ENCODE measurements around the gene ARMS2.

ARMS2 gene

GRCh38 chr10:122495406-122496340 lies 41.2 kb downstream of the ARMS2 start:
- peak in 1 of 5 donors; percentile 7 for DNase-seq

DNA sequence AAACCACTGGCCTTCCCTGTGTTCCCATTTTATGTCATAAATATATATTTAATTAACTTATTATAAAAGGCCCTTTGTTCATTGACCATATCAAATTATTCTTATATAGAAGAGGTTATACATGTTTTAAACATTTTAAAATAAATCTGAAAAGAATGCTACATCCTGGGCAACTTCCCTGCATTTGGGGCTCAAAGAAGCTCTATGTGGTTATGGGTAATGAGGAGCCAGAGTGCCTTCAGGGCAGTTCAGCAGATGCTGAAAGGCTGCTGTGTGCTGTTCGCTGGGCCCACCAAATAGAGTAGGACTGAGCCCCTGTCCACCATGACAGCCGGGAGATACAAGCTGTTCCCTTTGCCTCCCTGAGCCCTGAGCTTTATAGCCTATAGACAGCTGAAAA lies 42.8 kb downstream of the ARMS2 start:
- no peak for DNase-seq

DNA sequence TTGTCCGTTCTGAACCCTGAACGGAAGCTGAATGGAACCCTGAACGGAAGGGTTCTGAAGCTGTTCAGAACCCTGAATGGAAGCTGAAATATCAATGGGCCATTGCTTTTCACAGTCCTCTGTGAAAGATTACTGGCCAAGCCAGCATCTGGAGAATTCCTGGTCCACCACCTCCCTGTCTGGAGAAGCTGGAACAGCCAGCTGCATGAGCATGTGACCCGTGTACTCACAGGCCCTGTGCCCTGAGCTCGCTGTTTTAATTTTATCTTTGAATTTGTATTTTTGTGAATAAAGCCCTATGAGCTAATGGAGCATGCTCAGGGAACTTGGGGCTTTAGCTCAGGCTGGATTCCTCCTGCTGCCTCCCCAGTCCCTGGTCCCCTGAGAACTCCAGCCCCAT lies 44.1 kb downstream of the ARMS2 start:
- no peak for DNase-seq

DNA sequence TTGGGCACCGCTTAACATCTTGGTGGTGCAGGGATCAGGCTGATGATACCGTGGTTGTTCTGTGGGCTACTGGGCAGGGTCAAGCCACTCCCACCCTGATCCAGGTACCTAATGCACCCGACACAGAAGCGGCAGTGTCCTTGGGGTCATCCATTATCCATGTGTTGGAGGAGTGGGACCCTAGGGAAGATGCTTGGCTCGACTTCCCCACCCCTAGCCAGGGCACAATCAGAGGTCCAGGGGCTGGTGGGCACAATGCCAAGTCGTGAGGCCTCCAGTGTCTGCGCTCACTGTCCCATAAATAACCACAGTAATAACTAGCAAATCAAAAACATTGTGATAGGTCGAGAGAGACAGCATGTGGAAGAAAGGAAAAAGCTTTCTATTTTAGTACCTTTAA lies 44.6 kb downstream of the ARMS2 start:
- no peak for DNase-seq

DNA sequence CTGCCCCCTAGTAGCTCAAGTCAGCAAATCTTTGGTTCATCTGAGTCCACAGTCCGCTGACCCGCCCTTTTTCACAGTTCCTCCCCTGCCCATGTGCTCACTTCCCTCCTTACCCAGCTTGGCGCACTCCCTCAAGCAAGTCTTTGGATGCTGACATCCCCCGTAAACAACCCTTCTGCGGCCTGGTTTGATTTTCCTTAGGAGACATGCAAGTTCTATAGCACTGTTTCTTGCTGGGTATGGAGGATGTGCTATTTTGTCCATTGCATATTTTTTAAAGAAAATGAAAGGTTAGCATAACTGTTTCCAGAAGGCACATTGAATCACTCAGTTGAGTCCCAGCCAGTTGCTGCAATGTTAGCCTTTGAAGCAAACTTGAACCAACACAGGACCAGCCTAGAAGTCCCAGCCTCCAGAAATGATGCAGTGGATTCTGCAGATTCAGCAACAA lies 45.1 kb downstream of the ARMS2 start:
- DNase-seq = no peak

GRCh38 chr10:122500194-122500593 lies 45.7 kb downstream of the ARMS2 start:
- DNase-seq = no peak

GRCh38 chr10:122500726-122501125 lies 46.3 kb downstream of the ARMS2 start:
- no peak for DNase-seq

DNA sequence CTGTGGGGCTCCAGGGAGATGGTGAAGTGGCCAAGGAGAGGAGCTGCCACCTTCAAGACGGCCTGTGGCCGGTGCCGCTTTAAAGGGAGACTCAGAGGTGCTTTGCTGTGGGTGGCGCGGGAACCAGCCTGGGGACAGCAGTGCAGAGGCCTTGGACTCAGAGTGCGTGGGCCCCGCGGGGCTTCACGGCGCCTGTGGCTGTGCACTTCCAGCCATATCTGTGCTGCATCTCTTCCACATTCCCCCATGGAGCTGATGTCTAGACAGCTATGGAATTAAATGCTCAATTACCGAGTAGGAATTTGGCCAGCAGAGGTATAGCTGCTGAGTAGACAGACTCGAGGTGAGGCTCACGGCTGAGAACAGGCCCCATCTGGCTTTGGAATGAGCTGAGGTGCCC lies 48.6 kb downstream of the ARMS2 start:
- DNase-seq = no peak

DNA sequence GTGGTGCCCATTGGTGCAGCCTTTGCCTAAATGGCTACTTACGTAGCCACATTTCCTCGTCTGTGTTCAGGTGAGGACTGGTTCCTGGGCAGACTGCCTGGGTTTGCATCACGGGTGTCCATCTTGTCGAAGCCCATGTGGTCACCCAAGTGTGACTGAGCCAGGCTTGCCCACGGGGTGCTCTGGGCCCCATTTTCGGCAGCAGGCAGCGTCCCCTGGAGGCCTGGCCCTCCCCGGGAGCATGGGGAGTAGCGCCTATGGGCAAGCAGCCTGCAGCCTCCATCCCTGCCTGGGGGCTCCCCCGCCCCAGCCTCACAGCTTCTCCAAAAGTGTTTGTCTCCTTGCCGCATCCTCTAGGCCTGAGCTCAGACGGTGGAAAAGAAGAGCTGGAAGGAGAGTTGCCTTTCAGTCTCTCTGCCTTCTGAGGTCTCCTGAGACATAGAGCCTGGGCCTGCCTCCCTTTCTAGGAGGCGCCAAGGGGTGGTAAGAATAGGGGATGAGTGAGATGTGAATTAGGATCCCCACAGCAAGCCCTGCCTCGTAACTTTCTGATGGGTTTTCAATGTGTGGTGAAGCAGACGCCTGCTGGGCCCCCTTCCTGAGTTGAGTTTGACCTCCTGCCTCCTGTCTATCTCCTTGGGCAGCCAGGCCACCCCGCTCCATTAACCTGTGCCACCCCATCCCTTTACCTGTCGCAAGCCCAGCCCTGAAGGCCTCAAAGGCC lies 49.6 kb downstream of the ARMS2 start:
- no peak for DNase-seq

- no peak for DNase-seq
These were observed 50.1 kb downstream of the ARMS2 start for GRCh38 chr10:122504610-122504950.

- DNase-seq = no peak
These were observed 50.6 kb downstream of the ARMS2 start for GRCh38 chr10:122505011-122505410.

GRCh38 chr10:122505885-122506645 lies 51.6 kb downstream of the ARMS2 start:
- DNase-seq = no peak

Measured in T-helper 1 cell (primary cell).